ENCODE results near the gene GATAD2A. TPM values are rescaled to one million over a fixed set of nuclear protein-coding genes. Genes with fewer than 3 reads are reported as not detected.

GATAD2A gene
- total RNA-seq, 2 experiments from 2014 or later, result 180 TPM

DNA sequence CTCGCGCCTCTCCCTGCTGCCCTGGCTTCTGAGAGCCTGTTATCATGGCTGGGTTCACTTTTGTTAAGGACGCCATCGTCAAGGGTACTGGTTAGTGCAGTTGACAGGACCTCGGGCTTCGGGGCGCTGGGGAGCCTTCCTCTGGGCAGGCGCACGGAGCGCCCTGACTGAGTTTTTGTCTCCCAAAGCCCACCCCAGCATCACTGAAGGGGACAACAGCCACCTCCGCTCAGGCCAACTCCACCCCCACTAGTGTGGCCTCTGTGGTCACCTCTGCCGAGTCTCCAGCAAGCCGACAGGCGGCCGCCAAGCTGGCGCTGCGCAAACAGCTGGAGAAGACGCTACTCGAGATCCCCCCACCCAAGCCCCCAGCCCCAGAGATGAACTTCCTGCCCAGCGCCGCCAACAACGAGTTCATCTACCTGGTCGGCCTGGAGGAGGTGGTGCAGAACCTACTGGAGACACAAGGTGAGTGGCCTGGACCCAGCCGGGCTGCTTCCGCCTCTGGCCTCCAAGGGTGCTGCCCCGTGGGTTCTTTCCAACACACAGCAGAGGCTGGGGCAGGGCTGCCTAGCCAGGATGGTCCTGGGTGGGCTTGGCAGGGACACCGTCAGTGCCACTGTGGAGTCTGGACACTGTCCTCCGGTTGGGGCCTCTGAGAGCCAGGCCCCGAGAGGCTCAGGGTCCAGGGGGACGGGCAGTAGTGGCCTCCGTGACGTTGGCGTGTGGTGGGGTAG is 92.9 kb downstream of the GATAD2A start:
- no peak overlapping the region for H3K4me3 Mint-ChIP-seq
- no peaks in the 10 kb centered on the region for H3K9me3 Mint-ChIP-seq (ENCODE audit: insufficient read depth)
- no peak overlapping the region for H3K27ac Mint-ChIP-seq
- peaks cover 7% of the 10 kb centered on the region for H3K4me1 Mint-ChIP-seq (ENCODE audit: low read depth)
- no peak for DNase-seq
- H3K36me3 Mint-ChIP-seq (ENCODE audit: low read depth), result peaks cover 73% of the 10 kb centered on the region
- POLR2A ChIA-PET, result no interaction called here
- CTCF ChIA-PET, result no interaction called here
- no peak for ATAC-seq
- no peaks in the 10 kb centered on the region for H3K27me3 Mint-ChIP-seq (ENCODE audit: low read depth)

GRCh38 chr19:19499272-19499995 is 94.0 kb downstream of the GATAD2A start:
- Mint-ChIP-seq H3K36me3 (ENCODE audit: low read depth) (peaks cover 70% of the 10 kb centered on the region), H3K27ac (no peak overlapping the region), H3K27me3 (ENCODE audit: low read depth) (no peaks in the 10 kb centered on the region), H3K9me3 (ENCODE audit: insufficient read depth) (no peaks in the 10 kb centered on the region), H3K4me3 (no peak overlapping the region), H3K4me1 (ENCODE audit: low read depth) (peaks cover 7% of the 10 kb centered on the region)
- POLR2A ChIA-PET, result no interaction called here
- CTCF ChIA-PET, result no interaction called here
- ATAC-seq (no peak), DNase-seq (no peak)

DNA sequence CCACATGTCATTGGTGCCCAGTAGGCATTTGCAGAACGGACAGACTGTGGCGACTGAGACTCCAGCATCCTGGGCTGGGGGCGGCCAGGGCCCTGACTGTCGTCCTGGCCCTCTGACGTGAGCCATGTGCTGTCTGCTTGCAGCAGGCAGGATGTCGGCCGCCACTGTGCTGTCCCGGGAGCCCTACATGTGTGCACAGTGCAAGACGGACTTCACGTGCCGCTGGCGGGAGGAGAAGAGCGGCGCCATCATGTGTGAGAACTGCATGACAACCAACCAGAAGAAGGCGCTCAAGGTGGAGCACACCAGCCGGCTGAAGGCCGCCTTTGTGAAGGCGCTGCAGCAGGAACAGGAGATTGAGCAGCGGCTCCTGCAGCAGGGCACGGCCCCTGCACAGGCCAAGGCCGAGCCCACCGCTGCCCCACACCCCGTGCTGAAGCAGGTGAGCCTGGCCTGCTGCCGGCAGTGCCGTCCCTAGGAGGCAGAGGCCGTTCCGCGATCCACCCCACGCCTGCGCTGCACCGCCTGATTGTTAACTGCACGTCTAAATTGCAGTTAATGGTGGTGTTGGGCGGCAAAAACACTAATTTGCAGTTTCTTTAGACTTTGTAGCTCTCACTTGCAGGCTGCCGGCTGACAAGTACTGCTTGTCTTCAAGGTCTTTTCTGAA is 95.6 kb downstream of the GATAD2A start:
- CTCF ChIA-PET, result no interaction called here
- Mint-ChIP-seq H3K4me3 (no peak overlapping the region), H3K4me1 (ENCODE audit: low read depth) (peaks cover 7% of the 10 kb centered on the region), H3K36me3 (ENCODE audit: low read depth) (peaks cover 65% of the 10 kb centered on the region), H3K9me3 (ENCODE audit: insufficient read depth) (no peaks in the 10 kb centered on the region), H3K27me3 (ENCODE audit: low read depth) (no peaks in the 10 kb centered on the region), H3K27ac (no peak overlapping the region)
- DNase-seq (no peak), ATAC-seq (no peak)
- POLR2A ChIA-PET, result no interaction called here

GRCh38 chr19:19501798-19502197 is 96.3 kb downstream of the GATAD2A start:
- ChIA-PET POLR2A (no interaction called here), CTCF (no interaction called here)
- Mint-ChIP-seq H3K36me3 (ENCODE audit: low read depth) (peaks cover 65% of the 10 kb centered on the region), H3K4me1 (ENCODE audit: low read depth) (peaks cover 5% of the 10 kb centered on the region), H3K4me3 (no peak overlapping the region), H3K9me3 (ENCODE audit: insufficient read depth) (no peaks in the 10 kb centered on the region), H3K27ac (no peak overlapping the region), H3K27me3 (ENCODE audit: low read depth) (no peaks in the 10 kb centered on the region)
- DNase-seq (no peak), ATAC-seq (no peak)

DNA sequence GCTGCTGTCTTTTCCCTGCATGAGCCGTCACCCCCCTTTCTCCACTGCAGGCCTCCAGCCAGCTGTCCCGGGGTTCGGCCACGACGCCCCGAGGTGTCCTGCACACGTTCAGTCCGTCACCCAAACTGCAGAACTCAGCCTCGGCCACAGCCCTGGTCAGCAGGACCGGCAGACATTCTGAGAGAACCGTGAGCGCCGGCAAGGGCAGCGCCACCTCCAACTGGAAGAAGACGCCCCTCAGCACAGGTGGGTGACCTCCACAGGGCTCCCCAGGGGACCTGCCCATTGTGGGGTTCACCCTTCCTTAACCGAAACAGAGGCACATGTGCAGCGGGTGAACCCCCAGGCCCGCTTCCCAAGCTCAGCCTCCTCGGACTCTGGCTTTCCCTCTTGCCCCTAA is 96.8 kb downstream of the GATAD2A start:
- H3K4me3 Mint-ChIP-seq, result no peak overlapping the region
- H3K27me3 Mint-ChIP-seq (ENCODE audit: low read depth), result no peaks in the 10 kb centered on the region
- H3K27ac Mint-ChIP-seq, result no peak overlapping the region
- H3K4me1 Mint-ChIP-seq (ENCODE audit: low read depth), result peaks cover 2% of the 10 kb centered on the region
- no peak for DNase-seq
- ChIA-PET POLR2A (no interaction called here), CTCF (no interaction called here)
- H3K9me3 Mint-ChIP-seq (ENCODE audit: insufficient read depth), result no peaks in the 10 kb centered on the region
- H3K36me3 Mint-ChIP-seq (ENCODE audit: low read depth), result peaks cover 63% of the 10 kb centered on the region
- ATAC-seq, result no peak

GRCh38 chr19:19502808-19503602 is 97.5 kb downstream of the GATAD2A start:
- peaks cover 2% of the 10 kb centered on the region for H3K4me1 Mint-ChIP-seq (ENCODE audit: low read depth)
- no peak overlapping the region for H3K27ac Mint-ChIP-seq
- H3K36me3 Mint-ChIP-seq (ENCODE audit: low read depth), result peaks cover 65% of the 10 kb centered on the region
- ChIA-PET CTCF (no interaction called here), POLR2A (no interaction called here)
- H3K4me3 Mint-ChIP-seq, result no peak overlapping the region
- H3K9me3 Mint-ChIP-seq (ENCODE audit: insufficient read depth), result no peaks in the 10 kb centered on the region
- no peaks in the 10 kb centered on the region for H3K27me3 Mint-ChIP-seq (ENCODE audit: low read depth)
- ATAC-seq, result no peak
- DNase-seq, result no peak

DNA sequence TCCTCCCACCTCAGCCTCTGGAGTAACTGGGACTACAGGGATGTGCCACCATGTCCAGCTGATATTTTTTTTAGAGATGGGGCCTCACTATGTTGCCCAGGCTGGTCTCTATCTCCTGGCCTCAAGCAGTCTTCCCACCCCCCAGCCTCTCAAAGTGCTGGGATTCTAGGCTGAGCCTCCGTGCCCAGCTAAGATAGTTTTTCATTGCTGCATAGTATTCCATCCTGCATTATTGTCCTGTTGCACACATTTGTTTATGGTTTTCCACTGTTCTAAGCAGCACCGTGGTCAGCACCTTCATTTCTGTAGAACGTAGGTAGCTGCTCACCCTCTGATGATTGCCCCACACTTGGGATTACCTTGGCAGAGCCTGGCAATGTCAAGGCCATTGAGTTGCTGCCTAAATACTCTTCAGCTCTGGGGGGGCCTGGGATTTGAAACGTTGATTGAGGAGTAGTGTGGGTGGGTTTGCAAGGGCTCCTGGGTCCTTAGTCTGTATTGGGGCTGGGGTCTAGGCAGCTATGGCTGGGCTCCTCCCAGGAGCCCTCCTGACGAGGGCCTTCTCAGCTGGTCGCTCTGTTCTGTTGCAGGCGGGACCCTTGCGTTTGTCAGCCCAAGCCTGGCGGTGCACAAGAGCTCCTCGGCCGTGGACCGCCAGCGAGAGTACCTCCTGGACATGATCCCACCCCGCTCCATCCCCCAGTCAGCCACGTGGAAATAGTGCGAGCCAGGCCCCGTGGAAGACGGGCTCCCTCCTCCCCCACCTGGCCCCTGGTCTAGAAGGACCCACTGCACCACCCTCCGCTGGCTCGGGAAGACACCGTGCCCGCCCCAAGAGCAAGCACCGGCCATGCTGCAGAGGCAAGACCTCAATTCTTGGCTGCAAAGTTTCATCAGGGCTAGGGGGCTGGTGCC is 99.5 kb downstream of the GATAD2A start:
- Mint-ChIP-seq H3K27me3 (ENCODE audit: low read depth) (no peaks in the 10 kb centered on the region), H3K9me3 (ENCODE audit: insufficient read depth) (no peaks in the 10 kb centered on the region), H3K4me1 (ENCODE audit: low read depth) (peaks cover 4% of the 10 kb centered on the region), H3K4me3 (no peak overlapping the region), H3K27ac (no peak overlapping the region), H3K36me3 (ENCODE audit: low read depth) (peaks cover 62% of the 10 kb centered on the region)
- ChIA-PET POLR2A (no interaction called here), CTCF (no interaction called here)
- DNase-seq, result no peak
- no peak for ATAC-seq

- CTCF ChIA-PET, result no interaction called here
- Mint-ChIP-seq H3K27me3 (ENCODE audit: low read depth) (no peaks in the 10 kb centered on the region), H3K4me3 (no peak overlapping the region), H3K36me3 (ENCODE audit: low read depth) (peaks cover 56% of the 10 kb centered on the region), H3K4me1 (ENCODE audit: low read depth) (peaks cover 4% of the 10 kb centered on the region), H3K27ac (no peak overlapping the region), H3K9me3 (ENCODE audit: insufficient read depth) (no peaks in the 10 kb centered on the region)
- POLR2A ChIA-PET, result no interaction called here
- DNase-seq, result no peak
- ATAC-seq, result no peak
These were observed 100.3 kb downstream of the GATAD2A start for GRCh38 chr19:19505669-19506326.

DNA sequence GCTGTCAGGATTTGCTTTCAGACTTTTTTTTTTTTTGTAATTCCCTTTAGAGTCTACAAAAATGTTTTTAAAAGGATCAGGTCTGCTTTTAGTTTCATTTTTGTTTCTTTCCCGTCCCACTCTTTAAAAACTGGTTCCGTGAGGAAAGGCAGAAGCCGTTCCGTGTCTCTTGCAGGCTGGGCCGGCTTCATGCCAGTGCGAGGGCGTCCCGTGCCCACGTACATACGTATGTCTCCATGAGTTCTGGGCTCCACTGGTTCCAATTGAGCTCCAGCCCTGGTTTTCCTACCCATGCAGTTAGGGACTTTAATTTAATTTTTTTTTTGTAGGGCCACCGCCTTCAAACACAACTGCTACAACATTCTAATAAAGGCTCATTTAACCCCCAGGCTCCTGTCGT is 101.1 kb downstream of the GATAD2A start:
- Mint-ChIP-seq H3K27me3 (ENCODE audit: low read depth) (no peaks in the 10 kb centered on the region), H3K9me3 (ENCODE audit: insufficient read depth) (no peaks in the 10 kb centered on the region), H3K27ac (no peak overlapping the region), H3K4me3 (no peak overlapping the region), H3K36me3 (ENCODE audit: low read depth) (peaks cover 51% of the 10 kb centered on the region), H3K4me1 (ENCODE audit: low read depth) (peaks cover 4% of the 10 kb centered on the region)
- ChIA-PET CTCF (no interaction called here), POLR2A (no interaction called here)
- DNase-seq (no peak), ATAC-seq (no peak)

GRCh38 chr19:19507354-19507753 is 101.9 kb downstream of the GATAD2A start:
- peaks cover 4% of the 10 kb centered on the region for H3K4me1 Mint-ChIP-seq (ENCODE audit: low read depth)
- DNase-seq, result no peak
- ChIA-PET CTCF (no interaction called here), POLR2A (no interaction called here)
- no peaks in the 10 kb centered on the region for H3K27me3 Mint-ChIP-seq (ENCODE audit: low read depth)
- H3K4me3 Mint-ChIP-seq, result no peak overlapping the region
- peaks cover 43% of the 10 kb centered on the region for H3K36me3 Mint-ChIP-seq (ENCODE audit: low read depth)
- H3K9me3 Mint-ChIP-seq (ENCODE audit: insufficient read depth), result no peaks in the 10 kb centered on the region
- H3K27ac Mint-ChIP-seq, result no peak overlapping the region
- no peak for ATAC-seq

GRCh38 chr19:19508217-19508616 is 102.7 kb downstream of the GATAD2A start:
- H3K36me3 Mint-ChIP-seq (ENCODE audit: low read depth), result peaks cover 34% of the 10 kb centered on the region
- ChIA-PET CTCF (no interaction called here), POLR2A (interaction anchor here (1.0 to 1.3 kb wide), 2 partner anchors 9 to 19 kb away, joined by 3 read pairs; no protein-coding TSS in a partner anchor)
- H3K4me3 Mint-ChIP-seq, result no peak overlapping the region
- no peak overlapping the region for H3K27ac Mint-ChIP-seq
- H3K9me3 Mint-ChIP-seq (ENCODE audit: insufficient read depth), result no peaks in the 10 kb centered on the region
- no peak for ATAC-seq
- H3K27me3 Mint-ChIP-seq (ENCODE audit: low read depth), result no peaks in the 10 kb centered on the region
- H3K4me1 Mint-ChIP-seq (ENCODE audit: low read depth), result peaks cover 4% of the 10 kb centered on the region
- DNase-seq, result no peak
